ENCODE data around the gene MOB3B.
A peak's percentile ranks its signal among the peaks of the same experiment; 100 is the strongest.

The MOB3B gene

DNA sequence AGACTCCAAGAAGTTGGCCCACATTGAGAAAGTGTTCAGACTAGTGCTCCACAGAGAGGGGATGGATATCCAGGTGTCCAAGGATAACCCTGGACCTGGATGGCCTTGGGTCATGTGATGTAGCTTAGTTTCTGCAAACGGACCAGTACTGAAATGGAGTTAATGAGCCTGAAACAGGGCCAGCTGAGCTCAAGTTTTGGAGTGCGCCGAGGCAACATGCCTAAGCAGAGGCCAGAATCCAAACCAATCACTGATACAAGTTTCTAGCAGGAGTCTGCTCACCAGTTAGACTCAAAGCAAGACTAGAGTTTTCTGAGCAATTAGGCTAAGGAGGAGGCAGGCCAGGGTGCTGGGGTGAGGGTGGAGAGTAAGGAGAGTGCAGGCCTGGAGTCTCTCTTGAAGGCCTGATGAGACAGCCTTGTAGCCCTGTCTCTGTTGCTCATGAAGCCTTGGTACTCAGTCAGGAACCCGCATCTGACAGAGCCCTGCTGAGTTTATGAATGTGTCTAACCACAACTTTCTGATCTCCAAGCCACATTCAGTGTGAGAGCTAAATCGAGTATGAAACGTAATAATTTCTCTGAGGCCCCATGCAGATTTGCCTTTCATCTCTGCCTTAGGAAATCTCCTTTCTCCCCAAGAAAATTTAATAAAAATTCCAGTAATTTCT, 163.8 kb downstream of the MOB3B start:
- peak; percentile 11 for DNase-seq (ENCODE audit: low read depth)

GRCh38 chr9:27362447-27363210, 167.0 kb downstream of the MOB3B start:
- no peak for DNase-seq (ENCODE audit: low read depth)

DNA sequence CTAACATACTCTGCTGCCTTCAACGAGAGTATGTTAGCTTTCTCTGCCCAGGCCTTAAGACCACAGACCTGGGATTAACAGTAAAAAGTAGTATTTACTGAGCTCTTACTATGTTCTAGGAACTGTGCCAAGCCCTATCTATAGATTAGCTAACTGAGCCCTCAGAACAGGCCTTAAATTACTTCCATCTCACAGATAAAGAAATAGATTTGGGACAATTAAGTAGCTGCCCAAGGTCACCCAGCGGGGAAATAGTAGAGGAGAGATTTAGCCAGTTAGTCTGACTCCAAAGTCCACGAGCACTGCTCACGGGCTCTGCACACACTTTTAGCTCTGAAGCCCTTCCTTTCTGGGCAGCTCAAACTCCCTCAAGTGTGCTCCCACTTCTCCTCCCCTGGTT, 168.1 kb downstream of the MOB3B start:
- no peak for DNase-seq (ENCODE audit: low read depth)

- DNase-seq (ENCODE audit: low read depth): no peak
These were observed 169.9 kb downstream of the MOB3B start for GRCh38 chr9:27359763-27360162.

- no peak for DNase-seq (ENCODE audit: low read depth)
These were observed 171.6 kb downstream of the MOB3B start for GRCh38 chr9:27358007-27358406.

GRCh38 chr9:27356446-27356845, 173.2 kb downstream of the MOB3B start:
- DNase-seq (ENCODE audit: low read depth): no peak

DNA sequence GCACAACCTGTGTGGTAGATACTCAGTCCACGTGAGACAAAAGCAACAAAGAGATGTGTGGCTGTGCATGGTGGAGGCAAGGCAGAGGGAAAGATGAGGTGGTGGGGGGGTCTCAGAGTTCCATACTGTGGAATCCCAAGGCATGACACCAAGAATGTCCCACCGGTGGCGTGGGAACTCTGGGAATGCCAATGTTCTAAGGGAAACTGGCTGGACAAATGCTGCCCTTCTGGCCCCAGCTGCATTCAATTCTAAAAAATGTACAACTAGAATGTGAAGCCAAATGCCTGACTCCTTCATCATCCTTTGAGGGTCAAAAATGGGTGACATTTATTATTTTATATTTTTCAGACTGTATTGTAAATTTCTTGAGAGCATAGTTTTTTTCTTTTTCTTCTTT, 174.4 kb downstream of the MOB3B start:
- no peak for DNase-seq (ENCODE audit: low read depth)

GRCh38 chr9:27353474-27354229, 176.0 kb downstream of the MOB3B start:
- DNase-seq (ENCODE audit: low read depth): no peak

- no peak for DNase-seq (ENCODE audit: low read depth)
These were observed 176.5 kb downstream of the MOB3B start for GRCh38 chr9:27353166-27353473.

DNA sequence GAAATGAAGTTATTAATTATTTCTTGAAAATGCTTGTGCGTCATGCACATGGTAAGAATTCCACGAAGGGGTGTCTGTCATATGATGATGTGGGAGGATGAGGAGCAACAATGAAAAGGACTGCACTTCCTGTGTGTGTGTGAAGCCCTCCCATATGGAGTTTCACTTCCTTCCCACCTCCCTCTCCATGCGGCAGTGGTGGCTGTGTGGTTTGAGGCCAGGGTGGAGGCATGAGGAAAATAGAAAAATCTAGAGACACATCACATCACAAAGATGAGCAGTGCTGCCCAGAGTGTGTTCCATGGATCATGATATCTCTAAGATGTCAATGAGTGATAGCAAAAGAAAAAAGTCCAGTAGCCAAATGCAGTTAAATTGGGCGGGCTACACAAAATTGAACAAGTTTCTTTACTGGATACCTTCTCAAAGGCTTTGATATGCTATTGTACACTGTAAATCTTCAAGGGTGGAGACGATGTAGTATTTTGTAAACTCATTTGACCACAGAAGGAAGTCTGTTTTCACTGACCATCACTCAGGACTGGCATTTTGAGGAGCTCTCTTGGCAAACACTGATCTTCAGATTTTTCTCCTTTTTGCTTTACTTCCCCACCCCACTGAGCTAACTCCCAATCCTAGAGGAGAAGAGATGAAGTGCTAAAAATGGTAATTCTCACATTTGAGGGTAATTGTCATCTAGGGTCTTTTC, 177.0 kb downstream of the MOB3B start:
- DNase-seq (ENCODE audit: low read depth): no peak

GRCh38 chr9:27351438-27351837, 178.2 kb downstream of the MOB3B start:
- no peak for DNase-seq (ENCODE audit: low read depth)

- no peak for DNase-seq (ENCODE audit: low read depth)
These were observed 179.1 kb downstream of the MOB3B start for GRCh38 chr9:27350382-27350976.

DNA sequence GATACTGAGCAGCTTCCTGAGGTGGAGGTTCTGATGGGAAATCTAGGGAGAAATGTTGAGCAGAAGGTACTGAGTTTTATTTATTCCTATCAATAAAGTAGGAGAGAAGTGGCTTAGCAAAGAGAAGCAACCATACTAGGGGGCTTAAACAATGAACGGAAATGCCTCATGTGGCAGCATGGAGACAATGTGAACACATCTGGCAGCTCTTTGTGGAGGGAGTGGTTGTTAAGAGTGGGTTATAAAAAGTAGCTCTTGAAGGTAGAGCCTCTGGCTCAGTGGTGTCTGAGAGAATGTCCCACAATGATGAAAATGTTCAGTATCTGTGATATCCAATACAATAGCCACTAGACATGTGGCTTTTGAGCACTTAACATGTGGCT, 179.9 kb downstream of the MOB3B start:
- DNase-seq (ENCODE audit: low read depth): no peak

DNA sequence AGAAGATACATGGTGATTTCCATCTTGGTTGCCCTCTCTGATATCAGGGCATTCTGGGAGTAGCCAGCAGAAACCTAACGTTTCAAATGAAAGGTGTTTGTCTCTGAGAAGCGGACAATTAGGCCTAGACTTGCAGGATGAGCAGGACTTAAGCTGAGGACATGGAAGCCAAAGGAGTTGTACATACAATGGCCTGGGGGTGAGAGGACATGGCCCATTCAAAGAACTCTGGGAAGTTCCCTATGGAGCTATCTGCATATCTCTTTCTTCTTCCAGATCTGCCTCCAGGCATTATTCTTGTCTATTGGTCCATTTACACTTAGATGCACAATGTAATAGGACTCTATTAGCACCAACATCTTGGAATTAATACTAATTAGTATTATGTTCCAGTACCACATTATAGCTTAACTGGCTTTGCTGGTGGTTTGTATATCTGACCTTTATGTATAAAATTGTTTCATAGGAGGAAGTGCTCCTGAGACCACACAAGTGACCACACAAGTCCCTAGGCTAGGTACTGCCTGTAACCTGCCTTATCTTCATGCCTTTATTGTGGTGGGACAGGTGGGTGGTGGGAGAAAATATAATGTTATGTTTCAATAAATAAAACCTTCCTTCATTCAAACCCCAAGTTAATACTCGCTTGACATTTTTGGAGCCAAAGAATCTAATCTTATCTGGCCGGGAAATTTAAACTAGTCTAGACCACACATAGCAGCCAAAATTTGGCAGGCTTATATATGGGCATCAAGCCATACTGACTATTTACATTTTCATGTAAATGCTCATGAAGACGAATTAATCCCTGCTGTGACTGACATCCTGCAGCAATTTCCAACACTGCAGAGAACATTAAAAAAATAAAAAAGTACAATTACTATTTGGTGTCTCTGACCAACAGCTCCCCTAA, 180.6 kb downstream of the MOB3B start:
- DNase-seq (ENCODE audit: low read depth): no peak

DNA sequence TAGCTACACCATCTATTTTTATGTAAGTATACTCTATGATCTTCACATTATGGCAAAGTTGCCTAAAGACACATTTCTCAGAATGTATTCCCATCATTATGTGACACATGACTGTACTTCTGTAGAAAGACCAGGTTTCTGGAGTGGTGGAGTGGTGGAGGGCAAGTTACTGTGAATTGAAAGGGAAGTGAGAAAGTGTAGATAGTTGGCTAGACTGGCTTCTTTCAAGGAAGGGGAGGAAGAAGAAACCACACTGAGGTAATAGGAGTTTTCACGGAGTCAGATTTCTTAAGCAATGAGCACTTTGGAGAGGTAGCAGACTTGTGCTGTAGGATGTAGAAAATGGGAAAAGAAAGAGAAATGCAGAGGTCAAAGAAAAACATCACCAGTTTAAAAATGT, 181.7 kb downstream of the MOB3B start:
- DNase-seq (ENCODE audit: low read depth): no peak

DNA sequence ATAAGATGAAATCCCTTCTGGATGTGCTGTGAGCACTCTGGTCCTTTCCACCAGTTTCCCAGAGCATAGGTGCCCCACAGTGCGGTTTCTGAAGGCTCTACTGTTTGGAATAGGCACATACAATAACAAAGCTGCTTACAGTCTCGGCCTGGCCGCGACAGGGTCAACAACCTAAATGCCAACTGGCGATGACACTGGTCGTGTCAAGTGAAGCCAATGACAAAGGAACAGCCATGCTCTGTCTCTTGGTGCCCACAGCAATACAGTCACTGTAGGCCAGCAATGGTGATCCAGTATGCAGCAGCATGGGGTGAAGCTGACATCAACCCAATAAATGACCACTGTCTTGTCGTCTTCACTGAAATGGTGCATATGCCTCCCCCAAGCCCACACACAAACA, 184.8 kb downstream of the MOB3B start:
- no peak for DNase-seq (ENCODE audit: low read depth)

GRCh38 chr9:27341545-27342294, 187.9 kb downstream of the MOB3B start:
- DNase-seq (ENCODE audit: low read depth): no peak

GRCh38 chr9:27340961-27341511, 188.6 kb downstream of the MOB3B start:
- DNase-seq (ENCODE audit: low read depth): no peak

GRCh38 chr9:27340285-27340674, 189.3 kb downstream of the MOB3B start:
- DNase-seq (ENCODE audit: low read depth): no peak

- no peak for DNase-seq (ENCODE audit: low read depth)
These were observed 189.8 kb downstream of the MOB3B start for GRCh38 chr9:27339661-27340284.

Data from stimulated activated CD8-positive, alpha-beta memory T cell treated with anti-CD3 and anti-CD28 coated beads, Interleukin-4, amount 100 ng/mL, for 24 hours (primary cell).